HEK293T (cell line): ENCODE data around the gene KISS1R.
"Not testable (repeated sequence)": the region's sequence is repeated elsewhere in the genome, so short reads cannot be mapped to it uniquely, and the experiment has no call there.

Source experiments
- CTCF ChIA-PET: fragments of 350-600 bp; formaldehyde crosslinking; extraction: SDS; loops from one replicate; lab custom pipeline; 2021; ENCODE audit warnings: antibody characterized with exemption, inconsistent platforms; lab: Yijun Ruan, JAX
- POLR2A ChIA-PET: fragments of 350-600 bp; formaldehyde crosslinking; extraction: SDS; loops from one replicate; lab custom pipeline; 2020; ENCODE audit warnings: antibody characterized with exemption, inconsistent platforms; lab: Yijun Ruan, JAX
- DNase-seq: peaks from one replicate; pipeline ENCODE4 v3.0.0; 2012; ENCODE audit warnings: mixed read lengths; ENCODE audit errors: extremely low spot score
- ARNT ChIP-seq: fragments of 450-650 bp; IDR thresholded peaks from 2 replicates; pipeline ENCODE4 v1.6.1; 2017; ENCODE audit warnings: mild to moderate bottlenecking
- BHLHE40 ChIP-seq: fragments of 450-650 bp; IDR thresholded peaks from 2 replicates; pipeline ENCODE4 v1.6.1; 2016; ENCODE audit warnings: mild to moderate bottlenecking, moderate library complexity, borderline replicate concordance
- CTBP1 ChIP-seq: fragments of 450-650 bp; IDR thresholded peaks from 2 replicates; pipeline ENCODE4 v1.6.1; 2016; ENCODE audit warnings: borderline replicate concordance
- ELF4 ChIP-seq: fragments of 450-650 bp; IDR thresholded peaks from 2 replicates; pipeline ENCODE4 v1.6.1; 2017; ENCODE audit warnings: antibody characterized with exemption
- FOXA1 ChIP-seq: fragments of 450-650 bp; IDR thresholded peaks from 2 replicates; pipeline ENCODE4 v1.6.1; 2016; ENCODE audit warnings: mild to moderate bottlenecking
- FOXK2 ChIP-seq: fragments of 450-650 bp; IDR thresholded peaks from 2 replicates; pipeline ENCODE4 v1.6.1; 2016; ENCODE audit warnings: mild to moderate bottlenecking
- FOXM1 ChIP-seq: fragments of 450-650 bp; IDR thresholded peaks from 2 replicates; pipeline ENCODE4 v1.6.1; 2017; ENCODE audit warnings: mild to moderate bottlenecking, borderline replicate concordance
- HDGF ChIP-seq: fragments of 450-650 bp; IDR thresholded peaks from 2 replicates; pipeline ENCODE4 v1.6.1; 2017; ENCODE audit warnings: antibody characterized with exemption, borderline replicate concordance
- L3MBTL2 ChIP-seq: fragments of 450-650 bp; conservative IDR thresholded peaks from 2 replicates; pipeline ENCODE4 v1.6.1; 2016; ENCODE audit warnings: mild to moderate bottlenecking
- LEF1 ChIP-seq: fragments of 450-650 bp; IDR thresholded peaks from 2 replicates; pipeline ENCODE4 v1.6.1; 2017; ENCODE audit warnings: mild to moderate bottlenecking, borderline replicate concordance
- NFRKB ChIP-seq: fragments of 450-650 bp; IDR thresholded peaks from 2 replicates; pipeline ENCODE4 v1.6.1; 2016; ENCODE audit warnings: mild to moderate bottlenecking, moderate library complexity
- PKNOX1 ChIP-seq: fragments of 450-650 bp; IDR thresholded peaks from 2 replicates; pipeline ENCODE4 v1.6.1; 2016
- SP1 ChIP-seq: fragments of 450-650 bp; IDR thresholded peaks from 2 replicates; pipeline ENCODE4 v1.6.1; 2017
- SUZ12 ChIP-seq: fragments of 450-650 bp; IDR thresholded peaks from 2 replicates; pipeline ENCODE4 v1.6.1; 2016; ENCODE audit warnings: mild to moderate bottlenecking
- TARDBP ChIP-seq: fragments of 450-650 bp; IDR thresholded peaks from 2 replicates; pipeline ENCODE4 v1.6.1; 2016
- ZNF384 ChIP-seq: fragments of 450-650 bp; IDR thresholded peaks from 2 replicates; pipeline ENCODE4 v1.6.1; 2016

KISS1R gene

GRCh38 chr19:955803-956765, 39.0 kb downstream of the KISS1R start:
- ChIA-PET CTCF (interaction anchor here (0.7 kb wide), 1 partner anchor 187 kb away, joined by 3 read pairs; no protein-coding TSS in a partner anchor), POLR2A (no interaction called here)
- no peak for DNase-seq
- TF ChIP-seq NFRKB, result no peak

- no peak for DNase-seq
- POLR2A ChIA-PET, result no interaction called here
- TF ChIP-seq FOXA1 (no peak), SP1 (no peak), LEF1 (no peak), ZNF384 (no peak), SUZ12 (no peak), TARDBP (no peak), HDGF (no peak), FOXM1 (no peak), NFRKB (no peak), PKNOX1 (no peak), ARNT (no peak), CTBP1 (no peak), ELF4 (no peak), FOXK2 (no peak), L3MBTL2 (no peak), BHLHE40 (no peak)
- CTCF ChIA-PET, result no interaction called here
Observed at GRCh38 chr19:956766-957440, 39.8 kb downstream of the KISS1R start.

GRCh38 chr19:957578-957977, 40.4 kb downstream of the KISS1R start:
- DNase-seq, POLR2A ChIA-PET: not testable (repeated sequence)
- CTCF ChIA-PET, result interaction anchor here (0.6 kb wide), 1 partner anchor 35 kb away, joined by 3 read pairs; no protein-coding TSS in a partner anchor

- POLR2A ChIA-PET, result interaction anchor here (0.6 kb wide), 1 partner anchor 20 kb away, joined by 3 read pairs; no protein-coding TSS in a partner anchor
- CTCF ChIA-PET, result no interaction called here
- no peak for TF ChIP-seq SP1
- no peak for TF ChIP-seq CTBP1
- TF ChIP-seq SUZ12, result no peak
- TF ChIP-seq ZNF384, result no peak
- TF ChIP-seq PKNOX1, result no peak
- no peak for TF ChIP-seq BHLHE40
- no peak for TF ChIP-seq HDGF
- no peak for TF ChIP-seq NFRKB
- TF ChIP-seq FOXA1, result no peak
- TF ChIP-seq ELF4, result no peak
- TF ChIP-seq FOXK2, result no peak
- TF ChIP-seq FOXM1, result no peak
- no peak for TF ChIP-seq LEF1
- no peak for TF ChIP-seq TARDBP
- DNase-seq, result no peak
Observed at GRCh38 chr19:958967-959855, 42.1 kb downstream of the KISS1R start.

- CTCF ChIA-PET, result no interaction called here
- no peak for TF ChIP-seq NFRKB
- TF ChIP-seq SUZ12, result no peak
- TF ChIP-seq CTBP1, result no peak
- no peak for TF ChIP-seq SP1
- no peak for TF ChIP-seq FOXK2
- no peak for TF ChIP-seq BHLHE40
- no peak for DNase-seq
- POLR2A ChIA-PET, result interaction anchor here (0.6 kb wide), 1 partner anchor 21 kb away, joined by 3 read pairs; no protein-coding TSS in a partner anchor
Observed at GRCh38 chr19:960020-960419, 42.9 kb downstream of the KISS1R start.

- no peak for DNase-seq
- POLR2A ChIA-PET, result no interaction called here
- CTCF ChIA-PET, result no interaction called here
- no peak for TF ChIP-seq SUZ12
- no peak for TF ChIP-seq TARDBP
- TF ChIP-seq HDGF, result no peak
- TF ChIP-seq FOXA1, result no peak
- no peak for TF ChIP-seq ARNT
- no peak for TF ChIP-seq ELF4
- no peak for TF ChIP-seq PKNOX1
- no peak for TF ChIP-seq LEF1
- TF ChIP-seq SP1, result no peak
- no peak for TF ChIP-seq FOXM1
- no peak for TF ChIP-seq BHLHE40
- TF ChIP-seq ZNF384, result no peak
Observed at GRCh38 chr19:960601-960938, 43.4 kb downstream of the KISS1R start.
